Right lobe of liver (tissue), 6 donors: ENCODE measurements around the gene DOCK10. TPM values are rescaled to one million over a fixed set of nuclear protein-coding genes. Genes with fewer than 3 reads are reported as not detected.

ENCODE experiments used
- ATAC-seq, 4 donors: fragments of 200-7000 bp; cut with Tn5 transposase; one replicate each; pipeline ENCODE4 v1.9.1; 2020; ENCODE audit warnings: mild to moderate bottlenecking in 4 of 4, moderate library complexity in 4 of 4
- DNase-seq, 3 donors: peaks; one replicate each; pipeline ENCODE4 v3.0.0-alpha.2; 2020
- H3K27ac ChIP-seq, 3 donors: fragments of 200-600 bp; one replicate each; pipeline ENCODE4 v1.8.0; 2022
- H3K27me3 ChIP-seq, 2 donors: fragments of 200-600 bp; one replicate each; pipeline ENCODE4 v1.8.0; 2022
- H3K36me3 ChIP-seq, 4 donors: fragments of 200-600 bp; sonication (generic) in 1 of 4; one replicate each; pipeline versions ENCODE4 v1.5.1 to v1.8.0; 2017 to 2022; ENCODE audit warnings: control low read depth in 1 of 4
- H3K4me1 ChIP-seq, 4 donors: fragments of 200-600 bp; sonication (generic) in 1 of 4; one replicate each; pipeline versions ENCODE4 v1.5.1 to v1.8.0; 2017 to 2022; ENCODE audit warnings: control low read depth in 1 of 4
- H3K4me3 ChIP-seq, 3 donors: fragments of 200-600 bp; one replicate each; pipeline ENCODE4 v1.8.0; 2022
- H3K9me3 ChIP-seq, 4 donors: fragments of 200-600 bp; sonication (generic) in 1 of 4; one replicate each; pipeline versions ENCODE4 v1.5.1 to v1.8.0; 2017 to 2022; ENCODE audit warnings: control low read depth in 1 of 4
- CTCF ChIP-seq, 4 donors: fragments of 200-600 bp in 3 of 4; fragments of 450-650 bp in 1 of 4; IDR thresholded peaks; one replicate each; pipeline versions ENCODE4 v1.5.1 to v1.8.0; 2016 to 2022; ENCODE audit warnings: antibody characterized with exemption in 4 of 4, mild to moderate bottlenecking in 2 of 4
- POLR2A ChIP-seq: fragments of 450-650 bp; IDR thresholded peaks from one replicate; pipeline ENCODE4 v1.6.1; 2017; ENCODE audit warnings: antibody characterized with exemption, mild to moderate bottlenecking
- WGBS: methylation state at CpG from one replicate; pipeline ENCODE4 v1.1.6; 2018; ENCODE audit warnings: low coverage, low lambda C conversion rate; ENCODE audit not compliant: insufficient coverage; ENCODE audit errors: missing lambda C conversion rate; 5-methylcytosine and 5-hydroxymethylcytosine counted together
- intact Hi-C, 2 donors: fragments of 100-400 bp; cut with DNase I; formaldehyde crosslinking; loops; one replicate each; pipeline versions ENCODE4 v1.11.2 to v1.14.1; 2022
- total RNA-seq, 6 experiments: library from RNA; depleted of rRNA in 2 of 6; stranded (reverse); fragments of >200 nt in 2 of 6; fragmentation: NEBNext Ultra II Directional in 3 of 6; extraction: Animal tissue kit (Norgen Biotek cat#: 25700) in 3 of 6; gene quantifications; one replicate each; pipeline versions ENCODE4 v1.1.0 to v1.2.4, GENCODE V29; 2016 to 2023
- donor health status: DM: no; HTN: yes; CAD: no.
- donor health status: DM: no; HTN: no; CAD: no.
- donor health status: DM: no; HTN: no; CAD: no.
- donor health status: DM: no; HTN: yes; CAD: no.
- donor health status: DM: no; HTN: yes; CAD: no.

Gene DOCK10
- total RNA-seq, 6 experiments from 2014 or later: 5.1 to 10.2 (median 7.1) TPM

DNA sequence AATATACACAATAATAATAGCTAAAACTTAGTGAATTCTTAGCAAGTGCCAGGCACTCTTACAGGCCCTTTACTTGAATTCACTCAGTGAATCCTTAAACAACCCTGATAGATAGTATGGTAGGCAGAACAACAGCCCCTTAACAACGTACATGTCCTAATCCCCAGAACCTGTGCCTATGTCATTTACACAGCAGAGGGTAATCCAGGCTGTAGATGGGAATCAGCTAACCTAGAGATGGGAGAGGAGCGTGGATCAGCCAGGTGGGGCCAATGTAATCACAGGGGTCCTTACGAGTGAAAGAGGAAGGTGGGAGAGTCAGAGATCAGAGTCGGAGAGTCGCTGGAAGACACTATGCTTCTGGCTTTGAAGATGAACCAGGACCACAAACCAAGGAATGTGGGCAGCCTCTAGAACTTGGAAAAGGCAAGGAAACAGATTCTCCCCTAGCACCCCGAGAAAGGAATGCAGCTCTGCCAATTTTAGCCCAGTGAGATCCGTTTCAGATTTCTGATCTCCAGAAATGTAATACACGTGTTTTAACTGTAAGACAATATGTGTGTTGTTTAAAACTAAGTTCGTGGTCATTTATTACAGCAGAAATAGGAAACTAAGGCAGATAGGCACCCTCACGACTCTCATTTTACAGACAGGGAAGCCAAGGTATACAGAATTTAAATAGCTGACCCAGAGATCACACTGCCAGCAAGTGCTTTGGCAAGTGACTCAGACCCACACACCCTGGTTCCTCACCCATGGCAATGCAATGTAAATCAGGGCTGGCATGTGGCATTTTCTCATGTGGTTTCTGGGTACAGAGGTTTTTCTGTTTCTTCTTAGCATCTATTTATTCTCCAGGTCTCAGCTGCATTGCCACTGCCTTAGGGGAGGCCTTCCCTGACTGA is 68.9 kb downstream of the DOCK10 start:
- intact Hi-C loops: no loop called here
- H3K36me3 ChIP-seq: no peaks in the 10 kb centered on the region
- no peak overlapping the region for H3K27ac ChIP-seq
- no peaks in the 10 kb centered on the region for H3K9me3 ChIP-seq
- no peaks in the 10 kb centered on the region for H3K27me3 ChIP-seq
- DNase-seq (no peak), ATAC-seq (peak in 1 of 4 donors; percentile 23)
- TF ChIP-seq POLR2A (no peak), CTCF (IDR thresholded peaks at IDR 0.05) (no peak)
- WGBS: 62% methylated on average over 10 of the region's 10 CpGs
- no peaks in the 10 kb centered on the region for H3K4me1 ChIP-seq
- no peak overlapping the region for H3K4me3 ChIP-seq

GRCh38 chr2:224971214-224971613 is 71.1 kb downstream of the DOCK10 start:
- no peaks in the 10 kb centered on the region for H3K9me3 ChIP-seq
- intact Hi-C loops: no loop called here
- no peak overlapping the region for H3K27ac ChIP-seq
- 54% methylated on average over 4 of the region's 4 CpGs for WGBS
- no peak overlapping the region for H3K4me3 ChIP-seq
- no peak for DNase-seq
- H3K27me3 ChIP-seq: no peaks in the 10 kb centered on the region
- no peaks in the 10 kb centered on the region for H3K36me3 ChIP-seq
- no peaks in the 10 kb centered on the region for H3K4me1 ChIP-seq
- peak in 1 of 4 donors; percentile 29 for ATAC-seq
- TF ChIP-seq POLR2A (no peak), CTCF (IDR thresholded peaks at IDR 0.05) (no peak)

GRCh38 chr2:224970311-224970710 is 72.0 kb downstream of the DOCK10 start:
- H3K27me3 ChIP-seq: no peaks in the 10 kb centered on the region
- DNase-seq (no peak), ATAC-seq (no peak)
- 55% methylated on average over 5 of the region's 5 CpGs for WGBS
- no peak overlapping the region for H3K4me3 ChIP-seq
- no peaks in the 10 kb centered on the region for H3K4me1 ChIP-seq
- H3K9me3 ChIP-seq: no peaks in the 10 kb centered on the region
- intact Hi-C loops: no loop called here
- no peaks in the 10 kb centered on the region for H3K36me3 ChIP-seq
- H3K27ac ChIP-seq: no peak overlapping the region
- TF ChIP-seq CTCF (IDR thresholded peaks at IDR 0.05) (no peak), POLR2A (no peak)

DNA sequence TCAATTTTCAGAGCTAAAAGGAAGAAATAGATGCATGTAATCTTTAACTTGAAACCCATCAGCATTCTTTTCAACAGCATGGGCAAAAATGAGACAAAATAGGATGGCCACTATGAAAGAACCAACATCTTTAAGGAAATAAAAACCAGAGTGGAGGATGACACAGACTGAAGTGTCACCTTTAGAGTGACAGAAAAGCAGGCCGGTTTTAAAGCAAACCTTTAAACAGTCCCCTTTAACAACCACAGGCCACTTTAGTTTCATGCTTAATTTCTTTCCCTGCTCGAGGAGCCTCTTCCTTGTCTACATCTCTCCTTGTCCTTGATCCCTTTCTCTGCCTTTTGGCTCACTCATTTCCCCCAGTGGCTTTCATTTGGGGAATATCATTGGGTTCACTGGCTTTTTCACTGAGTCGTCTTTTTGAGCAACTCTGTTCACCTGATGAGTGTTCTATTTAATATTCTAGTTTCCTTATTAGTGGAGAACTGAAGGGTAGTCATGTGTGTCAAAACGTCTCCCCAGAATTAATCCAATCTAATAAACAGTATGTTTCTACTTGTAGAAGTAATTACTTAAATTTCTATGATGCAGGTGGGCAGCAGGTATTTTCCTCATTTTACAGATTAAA is 72.5 kb downstream of the DOCK10 start:
- DNase-seq (no peak), ATAC-seq (no peak)
- Histone ChIP-seq H3K27ac (no peak overlapping the region), H3K27me3 (no peaks in the 10 kb centered on the region), H3K36me3 (no peaks in the 10 kb centered on the region), H3K4me1 (no peaks in the 10 kb centered on the region), H3K9me3 (no peaks in the 10 kb centered on the region), H3K4me3 (no peak overlapping the region)
- TF ChIP-seq CTCF (IDR thresholded peaks at IDR 0.05): no peak
- TF ChIP-seq POLR2A: no peak
- WGBS: 37% methylated on average over 4 of the region's 4 CpGs
- intact Hi-C loops: no loop called here
